Neural cell (in vitro differentiated cells): Measurements from ENCODE around the gene ATP5PO.

Experiments used
- EZH2 ChIP-seq: fragments of 200-600, 300-800 bp; shearing (Covaris generic), sonication (generic); IDR thresholded peaks from 2 replicates; pipeline ENCODE4 v1.6.1; 2014; ENCODE audit warnings: antibody characterized with exemption, low read length, borderline replicate concordance, mild to moderate bottlenecking; ENCODE audit not compliant: insufficient read depth, poor library complexity, severe bottlenecking
- REST ChIP-seq: IDR thresholded peaks from 2 replicates; pipeline ENCODE4 v1.6.1; 2012; ENCODE audit warnings: borderline replicate concordance
- SMC3 ChIP-seq: fragments of 450-650 bp; conservative IDR thresholded peaks from 2 replicates; pipeline ENCODE4 v1.6.1; 2014; ENCODE audit warnings: antibody characterized with exemption, mild to moderate bottlenecking, moderate library complexity; ENCODE audit not compliant: poor library complexity
- TF ChIP-seq, protein P1 (sequence below): fragments of 450-650 bp; IDR thresholded peaks from 2 replicates; pipeline ENCODE4 v1.5.1; 2014; ENCODE audit warnings: antibody characterized with exemption, mild to moderate bottlenecking, moderate library complexity; ENCODE audit not compliant: poor library complexity, severe bottlenecking

- TF ChIP-seq, protein P1, sequence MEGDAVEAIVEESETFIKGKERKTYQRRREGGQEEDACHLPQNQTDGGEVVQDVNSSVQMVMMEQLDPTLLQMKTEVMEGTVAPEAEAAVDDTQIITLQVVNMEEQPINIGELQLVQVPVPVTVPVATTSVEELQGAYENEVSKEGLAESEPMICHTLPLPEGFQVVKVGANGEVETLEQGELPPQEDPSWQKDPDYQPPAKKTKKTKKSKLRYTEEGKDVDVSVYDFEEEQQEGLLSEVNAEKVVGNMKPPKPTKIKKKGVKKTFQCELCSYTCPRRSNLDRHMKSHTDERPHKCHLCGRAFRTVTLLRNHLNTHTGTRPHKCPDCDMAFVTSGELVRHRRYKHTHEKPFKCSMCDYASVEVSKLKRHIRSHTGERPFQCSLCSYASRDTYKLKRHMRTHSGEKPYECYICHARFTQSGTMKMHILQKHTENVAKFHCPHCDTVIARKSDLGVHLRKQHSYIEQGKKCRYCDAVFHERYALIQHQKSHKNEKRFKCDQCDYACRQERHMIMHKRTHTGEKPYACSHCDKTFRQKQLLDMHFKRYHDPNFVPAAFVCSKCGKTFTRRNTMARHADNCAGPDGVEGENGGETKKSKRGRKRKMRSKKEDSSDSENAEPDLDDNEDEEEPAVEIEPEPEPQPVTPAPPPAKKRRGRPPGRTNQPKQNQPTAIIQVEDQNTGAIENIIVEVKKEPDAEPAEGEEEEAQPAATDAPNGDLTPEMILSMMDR = no peak
- no peak for TF ChIP-seq EZH2
- TF ChIP-seq SMC3 = no peak
- TF ChIP-seq REST = no peak
Observed at GRCh38 chr21:33899199-33899598, 16.4 kb downstream of the ATP5PO start.
